T-helper 1 cell treated with Interleukin-12 subunit alpha and Interleukin-12 subunit beta and Interleukin-4 antibody, amounts not matched to agents 30 μg/mL and 1 μg/mL, for 36 hours (primary cell): ENCODE data around the gene FBXO5.
A peak's percentile ranks its signal among the peaks of the same experiment; 100 is the strongest.
"Not testable (repeated sequence)": the region's sequence is repeated elsewhere in the genome, so short reads cannot be mapped to it uniquely, and the experiment has no call there.

Experiments
- H3K27ac Mint-ChIP-seq: one replicate; pipeline ENCODE4 v1.8.0; 2021; ENCODE audit warnings: mild to moderate bottlenecking, mixed read lengths
- H3K27me3 Mint-ChIP-seq: one replicate; pipeline ENCODE4 v1.8.0; 2021; ENCODE audit warnings: low read depth, mixed read lengths
- H3K36me3 Mint-ChIP-seq: one replicate; pipeline ENCODE4 v1.8.0; 2021; ENCODE audit warnings: low read depth, mixed read lengths
- H3K4me1 Mint-ChIP-seq: one replicate; pipeline ENCODE4 v1.8.0; 2021; ENCODE audit warnings: low read depth, mixed read lengths
- H3K4me3 Mint-ChIP-seq: one replicate; pipeline ENCODE4 v1.8.0; 2021; ENCODE audit warnings: mild to moderate bottlenecking, moderate library complexity, mixed read lengths
- H3K9me3 Mint-ChIP-seq: one replicate; pipeline ENCODE4 v1.8.0; 2021; ENCODE audit warnings: mixed read lengths

FBXO5 gene

DNA sequence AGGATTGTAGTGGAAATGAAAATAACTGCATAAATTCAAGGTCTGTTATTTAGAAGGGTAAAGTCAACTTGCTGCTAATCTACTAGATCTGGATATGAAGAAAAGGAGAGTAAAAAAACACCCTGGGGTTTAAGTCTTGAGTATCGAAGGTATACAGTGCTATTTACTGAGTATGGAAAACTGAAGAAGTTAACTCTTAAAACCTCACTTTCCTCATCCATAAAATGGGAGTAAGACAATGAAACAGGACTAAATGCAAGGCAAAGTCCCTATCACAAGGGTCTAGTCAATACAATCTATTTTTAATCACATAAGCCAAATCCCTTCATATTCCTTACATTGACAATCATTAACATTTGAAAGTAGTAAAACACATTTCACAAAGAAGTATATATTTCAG is 2.2 kb downstream of the FBXO5 start:
- Mint-ChIP-seq H3K4me3 (peak overlapping the region; percentile 75), H3K27me3 (no peaks in the 10 kb centered on the region), H3K36me3 (peaks cover 22% of the 10 kb centered on the region), H3K9me3 (no peaks in the 10 kb centered on the region), H3K4me1 (peaks cover 51% of the 10 kb centered on the region), H3K27ac (peak overlapping the region; percentile 42)

DNA sequence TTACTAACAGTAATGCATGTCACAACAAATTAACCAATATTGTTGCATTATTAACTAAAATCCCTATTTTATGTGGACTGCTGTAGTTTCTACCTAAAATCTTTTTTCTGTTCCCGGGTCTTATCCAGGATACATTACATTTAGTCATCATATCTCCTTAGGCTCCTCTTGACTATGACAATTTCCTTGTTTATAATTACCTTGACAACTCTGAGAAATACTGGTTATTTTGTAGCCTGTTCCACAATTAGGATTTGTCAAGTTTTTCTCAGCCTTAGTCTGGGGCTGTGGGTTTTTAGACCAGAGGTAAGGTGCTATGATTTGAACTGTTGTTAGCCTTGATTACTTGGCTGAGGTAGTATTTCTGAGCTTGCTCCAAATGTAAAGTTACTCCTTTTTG is 3.7 kb downstream of the FBXO5 start:
- Mint-ChIP-seq H3K4me3 (no peak overlapping the region), H3K27ac (no peak overlapping the region), H3K36me3 (peaks cover 27% of the 10 kb centered on the region), H3K9me3 (no peaks in the 10 kb centered on the region), H3K27me3 (no peaks in the 10 kb centered on the region), H3K4me1 (peaks cover 53% of the 10 kb centered on the region)

DNA sequence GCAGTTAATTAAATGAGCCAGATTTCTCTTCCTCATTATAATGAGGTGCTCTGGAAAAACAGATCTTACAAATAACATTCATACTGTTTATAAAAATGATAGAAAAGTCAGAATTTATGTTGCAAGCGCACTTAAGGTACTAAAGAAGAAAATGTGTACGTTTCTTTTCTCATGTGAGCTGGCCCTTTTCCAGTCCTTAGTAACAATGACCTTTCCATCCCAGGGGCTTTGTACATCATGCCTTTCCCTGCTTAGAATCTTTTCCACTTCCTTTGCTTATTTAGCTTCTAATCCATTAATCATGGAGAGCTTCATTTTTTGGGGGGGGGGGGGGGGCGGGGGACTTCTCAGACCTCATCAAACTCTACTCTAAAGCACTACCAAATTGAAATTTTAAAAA is 4.8 kb downstream of the FBXO5 start:
- H3K9me3 Mint-ChIP-seq: no peaks in the 10 kb centered on the region
- H3K4me3 Mint-ChIP-seq: no peak overlapping the region
- H3K27ac Mint-ChIP-seq: no peak overlapping the region
- H3K4me1 Mint-ChIP-seq: peaks cover 62% of the 10 kb centered on the region
- H3K36me3 Mint-ChIP-seq: peaks cover 37% of the 10 kb centered on the region
- H3K27me3 Mint-ChIP-seq: no peaks in the 10 kb centered on the region

DNA sequence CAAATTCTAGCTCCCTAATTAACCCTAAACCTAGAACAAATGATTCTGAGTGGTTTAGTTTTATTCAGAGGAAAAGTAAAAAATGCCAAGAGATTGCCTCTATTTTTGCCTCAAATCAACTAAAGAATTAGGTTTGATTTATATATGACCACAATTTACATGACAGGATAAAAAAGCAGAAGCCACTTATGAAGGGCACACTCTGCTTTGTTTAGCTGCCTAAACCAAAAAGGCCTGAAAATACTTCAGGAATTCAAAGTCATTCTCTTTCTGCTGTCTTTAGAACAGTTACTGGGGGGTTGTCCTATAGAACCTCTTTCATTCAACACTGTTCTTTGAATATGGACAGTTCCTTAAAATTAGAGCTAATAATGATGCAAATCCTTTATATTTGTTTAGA is 5.3 kb downstream of the FBXO5 start:
- H3K4me1 Mint-ChIP-seq: peaks cover 64% of the 10 kb centered on the region
- peaks cover 42% of the 10 kb centered on the region for H3K36me3 Mint-ChIP-seq
- no peaks in the 10 kb centered on the region for H3K27me3 Mint-ChIP-seq
- no peak overlapping the region for H3K4me3 Mint-ChIP-seq
- no peak overlapping the region for H3K27ac Mint-ChIP-seq
- H3K9me3 Mint-ChIP-seq: no peaks in the 10 kb centered on the region

DNA sequence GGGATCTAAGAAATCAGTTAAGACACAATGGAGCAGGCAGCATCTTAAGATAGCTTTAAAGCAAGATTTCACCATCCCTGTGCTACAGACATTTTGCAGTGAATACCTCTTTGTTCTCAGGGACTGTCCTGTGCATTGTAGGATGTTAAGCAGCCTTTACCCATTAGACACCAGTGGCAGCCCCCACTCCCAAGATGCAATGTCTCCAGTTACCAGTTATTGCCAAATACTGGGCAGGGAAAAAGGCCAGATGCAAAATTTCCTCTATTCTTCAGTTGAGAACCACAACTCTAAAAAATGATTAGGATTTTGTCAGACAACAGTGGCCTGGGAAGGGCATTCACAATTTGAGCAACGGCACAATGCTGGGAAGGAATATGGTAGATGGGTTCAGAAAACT is 6.1 kb downstream of the FBXO5 start:
- Mint-ChIP-seq H3K27ac (peak overlapping the region; percentile 28), H3K36me3 (peaks cover 44% of the 10 kb centered on the region), H3K4me1 (peaks cover 64% of the 10 kb centered on the region), H3K4me3 (no peak overlapping the region), H3K9me3 (no peaks in the 10 kb centered on the region), H3K27me3 (no peaks in the 10 kb centered on the region)

- Mint-ChIP-seq H3K27ac (peak overlapping the region; percentile 68), H3K4me1 (peaks cover 55% of the 10 kb centered on the region), H3K36me3 (peaks cover 48% of the 10 kb centered on the region), H3K9me3 (no peaks in the 10 kb centered on the region), H3K4me3 (peak overlapping the region; percentile 74), H3K27me3 (no peaks in the 10 kb centered on the region)
Observed at GRCh38 chr6:152975204-152975915, 7.5 kb downstream of the FBXO5 start.

DNA sequence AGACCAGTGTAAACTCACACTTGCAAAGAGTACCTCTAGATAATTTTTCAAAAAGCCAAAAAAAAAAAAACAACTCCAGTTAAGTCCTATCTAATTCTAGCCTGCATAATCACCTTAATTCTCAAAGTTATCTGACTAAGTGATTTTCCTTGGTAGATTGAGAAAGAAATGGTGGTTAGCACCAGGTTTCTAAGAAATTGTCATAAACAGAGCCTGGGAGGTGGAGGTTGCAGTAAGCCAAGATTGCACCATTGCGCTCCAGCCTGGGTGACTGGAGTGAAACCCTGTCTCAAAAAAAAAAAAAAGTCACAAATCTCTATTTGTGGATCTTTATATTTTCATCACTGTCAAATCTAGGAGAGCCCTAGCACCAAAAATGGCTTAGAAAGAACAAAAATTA is 8.9 kb downstream of the FBXO5 start:
- Mint-ChIP-seq H3K36me3 (peaks cover 52% of the 10 kb centered on the region), H3K4me3 (peak overlapping the region; percentile 37), H3K27ac (peak overlapping the region; percentile 36)

DNA sequence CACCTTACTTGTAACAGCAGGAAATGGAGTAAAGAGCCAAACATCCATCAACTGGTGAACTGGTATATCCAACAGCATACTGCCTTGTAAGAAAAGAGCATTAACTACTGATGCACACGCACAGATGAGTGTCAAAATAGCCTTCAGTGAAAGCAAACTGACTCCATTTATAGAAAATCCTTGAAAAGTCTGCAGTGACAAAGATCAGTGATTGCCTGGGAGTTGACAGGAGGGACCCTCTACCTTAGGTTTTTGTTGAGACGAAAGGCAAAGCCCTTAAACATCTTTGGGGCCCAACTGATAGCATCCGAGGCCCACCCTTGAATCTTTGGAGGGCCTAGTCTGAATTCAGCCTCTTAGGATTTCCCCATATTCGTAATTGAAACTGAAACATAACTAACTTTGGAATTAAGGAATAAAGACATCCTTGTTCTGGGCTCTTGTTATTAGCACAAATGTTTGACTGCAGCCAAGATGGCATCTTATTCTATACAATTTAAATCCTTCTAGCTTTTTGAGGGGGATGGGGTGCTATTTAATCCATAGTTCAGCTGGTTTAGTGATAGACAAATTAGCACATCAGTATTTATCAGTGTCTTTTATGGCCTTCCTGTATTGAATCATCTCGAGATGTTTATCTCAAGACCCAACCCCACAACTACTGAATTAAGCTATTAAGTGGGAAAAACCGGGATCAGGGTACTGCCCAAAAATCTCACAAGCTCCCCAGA is 13.0 kb downstream of the FBXO5 start:
- H3K4me3 Mint-ChIP-seq: no peak overlapping the region
- no peak overlapping the region for H3K27ac Mint-ChIP-seq

More for the DNA sequence above, 8.9 kb downstream of the FBXO5 start:
- Mint-ChIP-seq H3K4me1 (peaks cover 44% of the 10 kb centered on the region), H3K27me3 (no peaks in the 10 kb centered on the region), H3K9me3 (peaks cover 7% of the 10 kb centered on the region)

GRCh38 chr6:152966168-152966894 is 16.5 kb downstream of the FBXO5 start:
- not testable (repeated sequence) for H3K4me3 Mint-ChIP-seq, H3K4me1 Mint-ChIP-seq, H3K27ac Mint-ChIP-seq
- peaks cover 23% of the 10 kb centered on the region for H3K36me3 Mint-ChIP-seq
- peaks cover 23% of the 10 kb centered on the region for H3K27me3 Mint-ChIP-seq
- H3K9me3 Mint-ChIP-seq: peaks cover 30% of the 10 kb centered on the region

More for the DNA sequence above, 13.0 kb downstream of the FBXO5 start:
- Mint-ChIP-seq H3K9me3 (peaks cover 30% of the 10 kb centered on the region), H3K4me1 (peaks cover 14% of the 10 kb centered on the region), H3K27me3 (no peaks in the 10 kb centered on the region), H3K36me3 (peaks cover 48% of the 10 kb centered on the region)

GRCh38 chr6:152959333-152959732 is 23.5 kb downstream of the FBXO5 start:
- no peaks in the 10 kb centered on the region for H3K4me1 Mint-ChIP-seq
- H3K27me3 Mint-ChIP-seq: peaks cover 24% of the 10 kb centered on the region
- H3K27ac Mint-ChIP-seq: no peak overlapping the region
- H3K36me3 Mint-ChIP-seq: no peaks in the 10 kb centered on the region
- no peak overlapping the region for H3K4me3 Mint-ChIP-seq
- no peaks in the 10 kb centered on the region for H3K9me3 Mint-ChIP-seq

- Mint-ChIP-seq H3K4me1 (no peaks in the 10 kb centered on the region), H3K36me3 (no peaks in the 10 kb centered on the region), H3K4me3 (no peak overlapping the region), H3K27me3 (peaks cover 25% of the 10 kb centered on the region), H3K9me3 (no peaks in the 10 kb centered on the region), H3K27ac (no peak overlapping the region)
Observed at GRCh38 chr6:152957796-152958195, 25.0 kb downstream of the FBXO5 start.

- Mint-ChIP-seq H3K9me3 (no peaks in the 10 kb centered on the region), H3K36me3 (no peaks in the 10 kb centered on the region), H3K4me1 (no peaks in the 10 kb centered on the region), H3K27ac (no peak overlapping the region), H3K4me3 (no peak overlapping the region), H3K27me3 (peaks cover 10% of the 10 kb centered on the region)
Observed at GRCh38 chr6:152954443-152954842, 28.4 kb downstream of the FBXO5 start.

DNA sequence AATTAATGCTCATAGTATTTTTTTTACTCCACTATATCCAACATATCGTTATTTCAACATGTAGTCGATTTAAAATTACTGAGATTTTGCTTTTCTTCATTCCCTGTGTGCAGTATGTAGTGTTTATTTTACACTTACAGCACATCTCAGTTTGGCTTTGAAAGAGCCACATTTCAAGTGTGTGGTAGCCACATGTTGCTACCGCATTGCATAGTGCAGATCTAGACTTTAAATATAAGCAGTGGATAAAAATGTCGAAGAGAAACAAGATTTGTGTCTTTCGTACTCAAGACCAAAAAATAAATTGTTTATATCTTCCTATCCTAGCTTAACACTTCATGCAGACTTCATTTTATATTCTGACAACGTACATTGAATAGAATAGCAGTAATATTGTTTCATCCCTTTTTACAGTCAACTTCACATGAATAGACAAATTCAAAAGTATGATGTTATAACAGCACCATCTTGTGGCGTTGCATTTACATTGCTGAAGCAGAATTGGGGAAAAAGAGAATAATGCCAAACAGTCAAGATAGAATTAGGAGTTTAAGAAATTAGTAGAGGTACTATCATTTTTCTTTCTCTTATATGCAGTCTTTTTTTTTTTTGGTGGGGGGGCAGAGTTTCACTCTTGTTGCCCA is 29.9 kb downstream of the FBXO5 start:
- H3K4me3 Mint-ChIP-seq: no peak overlapping the region
- no peaks in the 10 kb centered on the region for H3K9me3 Mint-ChIP-seq
- H3K27ac Mint-ChIP-seq: no peak overlapping the region
- peaks cover 14% of the 10 kb centered on the region for H3K27me3 Mint-ChIP-seq
- peaks cover 4% of the 10 kb centered on the region for H3K4me1 Mint-ChIP-seq
- no peaks in the 10 kb centered on the region for H3K36me3 Mint-ChIP-seq

DNA sequence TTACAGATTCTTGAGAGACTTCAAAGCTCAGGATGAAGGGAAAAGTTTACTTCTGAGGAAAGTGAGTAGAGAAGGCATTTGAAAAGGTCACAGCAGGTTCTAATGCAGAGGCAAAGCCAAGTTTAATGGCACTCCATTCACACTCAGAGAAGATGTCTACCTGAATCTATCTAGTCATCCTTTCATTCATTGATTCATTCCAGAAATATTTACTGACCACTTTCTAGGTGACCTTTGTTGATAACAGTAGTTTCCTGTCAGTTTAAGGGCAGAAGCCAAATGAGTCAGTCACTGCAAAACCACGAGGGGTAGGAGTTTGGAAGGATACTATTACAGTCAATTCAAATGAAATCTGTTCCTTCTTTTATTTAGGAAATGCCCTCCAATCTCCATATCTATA is 30.8 kb downstream of the FBXO5 start:
- Mint-ChIP-seq H3K27me3 (peaks cover 21% of the 10 kb centered on the region), H3K36me3 (no peaks in the 10 kb centered on the region), H3K27ac (no peak overlapping the region), H3K4me3 (no peak overlapping the region), H3K4me1 (peaks cover 6% of the 10 kb centered on the region), H3K9me3 (no peaks in the 10 kb centered on the region)
